PFSK-1 (cell line): ENCODE data around the gene WDR47.

Source experiments
- POLR2AphosphoS5 ChIP-seq: IDR thresholded peaks from 2 replicates; pipeline ENCODE4 v1.6.1; 2012; ENCODE audit warnings: low read depth, mild to moderate bottlenecking, control low read depth, low read length, moderate library complexity
- REST ChIP-seq, 2 experiments: IDR thresholded peaks; 2 replicates each; pipeline versions ENCODE4 v1.6.1 to v1.8.0; 2011 to 2012; ENCODE audit warnings: low read depth in 2 of 2, low read length in 2 of 2, control low read depth in 1 of 2, inconsistent platforms in 1 of 2, mild to moderate bottlenecking in 1 of 2, moderate library complexity in 1 of 2; ENCODE audit not compliant: insufficient read depth in 1 of 2
- TAF1 ChIP-seq: IDR thresholded peaks from 2 replicates; pipeline ENCODE4 v1.6.1; 2012; ENCODE audit warnings: low read length, control low read depth, borderline replicate concordance; ENCODE audit not compliant: insufficient read depth

GRCh38 chr1:109025694-109026093 is 16.2 kb downstream of the WDR47 start:
- TF ChIP-seq POLR2AphosphoS5 (no peak), REST (IDR thresholded peaks at IDR 0.05; ENCODE audit: insufficient read depth in 1 of 2, low read depth in 2 of 2, low read length in 2 of 2) (no peak), TAF1 (no peak)
